DOHH2 (cell line): ENCODE results near the gene FAM153A.
"Not testable (repeated sequence)": the region's sequence is repeated elsewhere in the genome, so short reads cannot be mapped to it uniquely, and the experiment has no call there.

ENCODE experiments used
- EZH2phosphoT487 ChIP-seq: fragments of 200-600 bp; sonication (generic); IDR thresholded peaks from 2 replicates; pipeline ENCODE4 v1.6.1; 2017; ENCODE audit warnings: borderline replicate concordance, mild to moderate bottlenecking, antibody characterized with exemption, low read length, moderate library complexity, mixed read lengths
- TF ChIP-seq, protein P1 (sequence below): fragments of 200-600 bp; sonication (generic); IDR thresholded peaks from one replicate; pipeline ENCODE4 v1.5.1; 2014; ENCODE audit warnings: antibody characterized with exemption, mild to moderate bottlenecking, low read depth, low read length; ENCODE audit not compliant: poor library complexity, severe bottlenecking

DNA sequence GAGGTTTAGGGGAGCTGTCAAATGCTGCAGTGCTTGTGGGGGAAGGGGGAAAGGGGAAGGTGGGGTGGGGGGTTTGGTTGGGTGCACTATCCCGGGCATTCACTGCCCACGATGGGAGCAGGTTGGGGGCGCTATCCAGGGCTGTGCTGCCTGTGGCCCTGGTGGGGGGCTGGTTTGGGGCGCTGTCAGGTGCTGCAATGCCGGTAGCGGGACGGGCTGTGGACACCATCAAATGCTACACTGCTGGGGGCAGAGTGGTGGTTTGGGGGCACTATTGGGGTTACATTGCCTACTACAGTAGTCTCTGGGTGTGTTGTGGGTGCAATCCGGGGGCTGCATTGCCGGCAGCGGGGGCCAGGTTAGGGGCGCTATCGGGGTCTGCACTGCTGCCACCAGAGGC is 25.7 kb upstream of the FAM153A start:
- TF ChIP-seq, protein P1, sequence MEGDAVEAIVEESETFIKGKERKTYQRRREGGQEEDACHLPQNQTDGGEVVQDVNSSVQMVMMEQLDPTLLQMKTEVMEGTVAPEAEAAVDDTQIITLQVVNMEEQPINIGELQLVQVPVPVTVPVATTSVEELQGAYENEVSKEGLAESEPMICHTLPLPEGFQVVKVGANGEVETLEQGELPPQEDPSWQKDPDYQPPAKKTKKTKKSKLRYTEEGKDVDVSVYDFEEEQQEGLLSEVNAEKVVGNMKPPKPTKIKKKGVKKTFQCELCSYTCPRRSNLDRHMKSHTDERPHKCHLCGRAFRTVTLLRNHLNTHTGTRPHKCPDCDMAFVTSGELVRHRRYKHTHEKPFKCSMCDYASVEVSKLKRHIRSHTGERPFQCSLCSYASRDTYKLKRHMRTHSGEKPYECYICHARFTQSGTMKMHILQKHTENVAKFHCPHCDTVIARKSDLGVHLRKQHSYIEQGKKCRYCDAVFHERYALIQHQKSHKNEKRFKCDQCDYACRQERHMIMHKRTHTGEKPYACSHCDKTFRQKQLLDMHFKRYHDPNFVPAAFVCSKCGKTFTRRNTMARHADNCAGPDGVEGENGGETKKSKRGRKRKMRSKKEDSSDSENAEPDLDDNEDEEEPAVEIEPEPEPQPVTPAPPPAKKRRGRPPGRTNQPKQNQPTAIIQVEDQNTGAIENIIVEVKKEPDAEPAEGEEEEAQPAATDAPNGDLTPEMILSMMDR: not testable (repeated sequence)
- TF ChIP-seq EZH2phosphoT487: not testable (repeated sequence)
